GM04504 (cell line): ENCODE measurements around the gene COMT.

Experiments
- DNase-seq: peaks from one replicate; pipeline ENCODE4 v3.0.0-alpha.2; 2012; ENCODE audit warnings: low read depth

The COMT gene

GRCh38 chr22:19958083-19959042 lies 16.8 kb downstream of the COMT start:
- DNase-seq, result peak; percentile 44

GRCh38 chr22:19959043-19959586 lies 17.5 kb downstream of the COMT start:
- no peak for DNase-seq

- DNase-seq, result no peak
These were observed 18.3 kb downstream of the COMT start for GRCh38 chr22:19959587-19960490.

- no peak for DNase-seq
These were observed 19.1 kb downstream of the COMT start for GRCh38 chr22:19960491-19961200.

- no peak for DNase-seq
These were observed 19.6 kb downstream of the COMT start for GRCh38 chr22:19961201-19961580.

GRCh38 chr22:19961868-19962245 lies 20.3 kb downstream of the COMT start:
- DNase-seq, result no peak

GRCh38 chr22:19962246-19962908 lies 20.8 kb downstream of the COMT start:
- DNase-seq, result no peak

GRCh38 chr22:19962909-19963806 lies 21.6 kb downstream of the COMT start:
- DNase-seq, result no peak

- DNase-seq, result no peak
These were observed 22.5 kb downstream of the COMT start for GRCh38 chr22:19963863-19964642.

- DNase-seq, result no peak
These were observed 23.3 kb downstream of the COMT start for GRCh38 chr22:19964701-19965386.

GRCh38 chr22:19965771-19966709 lies 24.5 kb downstream of the COMT start:
- no peak for DNase-seq

GRCh38 chr22:19966908-19967750 lies 25.6 kb downstream of the COMT start:
- no peak for DNase-seq

- no peak for DNase-seq
These were observed 26.4 kb downstream of the COMT start for GRCh38 chr22:19967850-19968449.

GRCh38 chr22:19968450-19968891 lies 26.9 kb downstream of the COMT start:
- DNase-seq, result no peak

GRCh38 chr22:19969141-19969928 lies 27.8 kb downstream of the COMT start:
- DNase-seq, result no peak
